ENCODE measurements around the gene PEAK1.

The PEAK1 gene

GRCh38 chr15:77096138-77096537 lies 323.8 kb downstream of the PEAK1 start:
- DNase-seq (ENCODE audit: low read depth, low spot score) = no peak

- no peak for DNase-seq (ENCODE audit: low read depth, low spot score)
Measured at GRCh38 chr15:77094397-77095030, 325.4 kb downstream of the PEAK1 start.

- DNase-seq (ENCODE audit: low read depth, low spot score) = no peak
Measured at GRCh38 chr15:77093436-77093835, 326.5 kb downstream of the PEAK1 start.

GRCh38 chr15:77091097-77091496 lies 328.8 kb downstream of the PEAK1 start:
- no peak for DNase-seq (ENCODE audit: low read depth, low spot score)

GRCh38 chr15:77087213-77087612 lies 332.7 kb downstream of the PEAK1 start:
- DNase-seq (ENCODE audit: low read depth, low spot score) = no peak

GRCh38 chr15:77085297-77085696 lies 334.6 kb downstream of the PEAK1 start:
- DNase-seq (ENCODE audit: low read depth, low spot score) = no peak

GRCh38 chr15:77084436-77084835 lies 335.5 kb downstream of the PEAK1 start:
- DNase-seq (ENCODE audit: low read depth, low spot score) = no peak

GRCh38 chr15:77083381-77084160 lies 336.3 kb downstream of the PEAK1 start:
- DNase-seq (ENCODE audit: low read depth, low spot score) = peak; percentile 10

GRCh38 chr15:77081971-77082370 lies 337.9 kb downstream of the PEAK1 start:
- DNase-seq (ENCODE audit: low read depth, low spot score) = no peak

GRCh38 chr15:77076323-77076915 lies 343.5 kb downstream of the PEAK1 start:
- DNase-seq (ENCODE audit: low read depth, low spot score) = no peak

GRCh38 chr15:77075528-77075927 lies 344.4 kb downstream of the PEAK1 start:
- no peak for DNase-seq (ENCODE audit: low read depth, low spot score)

- DNase-seq (ENCODE audit: low read depth, low spot score) = no peak
Measured at GRCh38 chr15:77074350-77074749, 345.6 kb downstream of the PEAK1 start.

GRCh38 chr15:77071305-77072223 lies 348.3 kb downstream of the PEAK1 start:
- DNase-seq (ENCODE audit: low read depth, low spot score) = no peak

GRCh38 chr15:77070495-77071304 lies 349.2 kb downstream of the PEAK1 start, which contains the start of gene TSPAN3:
Gene TSPAN3 (minus strand): TSS chr15:77071109. CDS start chr15:77070954, 155 bp downstream.
- DNase-seq (ENCODE audit: low read depth, low spot score) = peak; percentile 82

- no peak for DNase-seq (ENCODE audit: low read depth, low spot score)
Measured at GRCh38 chr15:77070180-77070494, 349.8 kb downstream of the PEAK1 start.

- DNase-seq (ENCODE audit: low read depth, low spot score) = no peak
Measured at GRCh38 chr15:77069521-77070121, 350.3 kb downstream of the PEAK1 start.

- DNase-seq (ENCODE audit: low read depth, low spot score) = no peak
Measured at GRCh38 chr15:77068633-77069032, 351.3 kb downstream of the PEAK1 start.

- DNase-seq (ENCODE audit: low read depth, low spot score) = no peak
Measured at GRCh38 chr15:77067691-77068367, 352.1 kb downstream of the PEAK1 start.

GRCh38 chr15:77066971-77067690 lies 352.8 kb downstream of the PEAK1 start:
- no peak for DNase-seq (ENCODE audit: low read depth, low spot score)

All from activated CD4-positive, CD25-positive, alpha-beta regulatory T cell treated with anti-CD3 and anti-CD28 coated beads, Interleukin-2, amount 50 U/mL, for 16 hours (primary cell).